Astrocyte (in vitro differentiated cells and primary cell): Measurements from ENCODE around the gene ASAP2. TPM values are rescaled to one million over a fixed set of nuclear protein-coding genes. Genes with fewer than 3 reads are reported as not detected.
A peak's percentile ranks its signal among the peaks of the same experiment; 100 is the strongest.

Source experiments
- DNase-seq: peaks from one replicate; pipeline ENCODE4 v3.0.0-alpha.2; 2010; ENCODE audit warnings: low read depth
- FAIRE-seq: peaks from 2 replicates; lab custom pipeline; 2011; peaks lifted over from hg19 to GRCh38; lab: Jason Lieb, UNC
- H2AFZ ChIP-seq: 2 replicates; pipeline ENCODE4 v1.6.0; 2012; ENCODE audit warnings: low read depth, low read length, inconsistent platforms
- H3K27ac ChIP-seq: 2 replicates; pipeline ENCODE4 v1.5.1; 2011; ENCODE audit warnings: low read depth, low read length, inconsistent platforms
- H3K27me3 ChIP-seq: 2 replicates; pipeline ENCODE4 v1.6.0; 2011; ENCODE audit warnings: low read length, inconsistent platforms; ENCODE audit not compliant: insufficient read depth
- H3K36me3 ChIP-seq: 2 replicates; pipeline ENCODE4 v1.5.1; 2011; ENCODE audit warnings: low read length, inconsistent platforms; ENCODE audit not compliant: insufficient read depth
- H3K4me1 ChIP-seq: 2 replicates; pipeline ENCODE4 v1.5.1; 2011; ENCODE audit warnings: low read length, inconsistent platforms; ENCODE audit not compliant: insufficient read depth
- H3K4me2 ChIP-seq: 2 replicates; pipeline ENCODE4 v1.6.0; 2012; ENCODE audit warnings: low read length, inconsistent platforms
- H3K4me3 ChIP-seq: 2 replicates; pipeline ENCODE4 v1.5.1; 2011; ENCODE audit warnings: low read depth, mild to moderate bottlenecking, low read length, inconsistent platforms; ENCODE audit not compliant: insufficient read depth
- H3K79me2 ChIP-seq: 2 replicates; pipeline ENCODE4 v1.6.0; 2012; ENCODE audit warnings: mild to moderate bottlenecking, low read length, inconsistent platforms; ENCODE audit not compliant: insufficient read depth
- H3K9ac ChIP-seq: 2 replicates; pipeline ENCODE4 v1.6.0; 2012; ENCODE audit warnings: mild to moderate bottlenecking, low read length, inconsistent platforms
- H3K9me3 ChIP-seq: 2 replicates; pipeline ENCODE4 v1.5.1; 2012; ENCODE audit warnings: low read depth, mild to moderate bottlenecking, low read length, inconsistent platforms; ENCODE audit not compliant: insufficient read depth
- H4K20me1 ChIP-seq: 2 replicates; pipeline ENCODE4 v1.6.0; 2012; ENCODE audit warnings: low read length, inconsistent platforms; ENCODE audit not compliant: insufficient read depth
- H3K27ac Mint-ChIP-seq: one replicate; pipeline ENCODE4 v1.8.0; 2021; ENCODE audit warnings: mild to moderate bottlenecking, mixed read lengths; ENCODE audit not compliant: unreplicated experiment
- H3K27me3 Mint-ChIP-seq: one replicate; pipeline ENCODE4 v1.8.0; 2021; ENCODE audit warnings: low read depth, mixed read lengths; ENCODE audit not compliant: unreplicated experiment
- H3K36me3 Mint-ChIP-seq: one replicate; pipeline ENCODE4 v1.8.0; 2021; ENCODE audit warnings: low read depth, mixed read lengths; ENCODE audit not compliant: unreplicated experiment
- H3K4me1 Mint-ChIP-seq: one replicate; pipeline ENCODE4 v1.8.0; 2021; ENCODE audit warnings: low read depth, mixed read lengths; ENCODE audit not compliant: unreplicated experiment
- H3K4me3 Mint-ChIP-seq: one replicate; pipeline ENCODE4 v1.8.0; 2021; ENCODE audit warnings: mild to moderate bottlenecking, moderate library complexity, mixed read lengths; ENCODE audit not compliant: unreplicated experiment
- H3K9me3 Mint-ChIP-seq: one replicate; pipeline ENCODE4 v1.8.0; 2021; ENCODE audit warnings: mild to moderate bottlenecking, mixed read lengths; ENCODE audit not compliant: unreplicated experiment
- CTCF ChIP-seq: IDR thresholded peaks from 2 replicates; pipeline ENCODE4 v1.5.1; 2011; ENCODE audit warnings: low read depth, mild to moderate bottlenecking, inconsistent platforms, low read length, moderate library complexity; ENCODE audit not compliant: insufficient read depth
- EZH2 ChIP-seq: IDR thresholded peaks from 2 replicates; pipeline ENCODE4 v1.6.1; 2012; ENCODE audit warnings: mild to moderate bottlenecking, low read length, inconsistent platforms; ENCODE audit not compliant: insufficient read depth
- total RNA-seq: library from RNA; stranded (reverse); gene quantifications from 2 replicates; pipeline ENCODE4 v1.2.1, GENCODE V29; 2021

Gene ASAP2
- total RNA-seq, 1 donor from 2014 or later, result 62.6 TPM

DNA sequence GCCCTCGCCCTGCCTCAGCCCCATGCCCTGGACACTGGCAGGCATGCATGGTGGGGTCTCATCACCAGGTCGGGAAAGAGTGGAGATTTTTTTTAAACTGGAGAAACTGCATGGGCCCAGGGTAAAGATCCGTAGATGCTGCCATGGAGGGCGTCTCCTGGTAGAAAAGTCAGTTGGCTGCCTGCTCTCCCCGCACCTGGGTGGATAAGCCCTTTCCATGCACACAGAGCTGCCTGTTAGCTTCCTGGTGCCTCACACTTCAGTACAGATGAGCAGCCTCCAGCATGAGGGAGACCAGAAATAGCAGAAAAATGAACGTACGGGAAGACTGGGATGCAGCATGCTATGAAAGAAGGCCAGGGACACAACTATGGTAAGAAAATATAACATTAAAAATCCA, 92.0 kb downstream of the ASAP2 start:
- no peak overlapping the region for H3K4me2 ChIP-seq
- H3K9me3 Mint-ChIP-seq, result no peaks in the 10 kb centered on the region
- no peak overlapping the region for H2AFZ ChIP-seq
- H3K36me3 ChIP-seq, result peaks cover 2% of the 10 kb centered on the region
- no peaks in the 10 kb centered on the region for H3K27me3 ChIP-seq
- H3K4me1 ChIP-seq, result no peaks in the 10 kb centered on the region
- H3K4me1 Mint-ChIP-seq, result peaks cover 18% of the 10 kb centered on the region
- no peak overlapping the region for H3K27ac ChIP-seq
- H3K9ac ChIP-seq, result no peak overlapping the region
- no peaks in the 10 kb centered on the region for H3K9me3 ChIP-seq
- H3K27ac Mint-ChIP-seq, result peak overlapping the region; percentile 48
- H4K20me1 ChIP-seq, result peaks cover 66% of the 10 kb centered on the region
- no peaks in the 10 kb centered on the region for H3K27me3 Mint-ChIP-seq
- peaks cover 13% of the 10 kb centered on the region for H3K36me3 Mint-ChIP-seq
- H3K4me3 ChIP-seq, result no peak overlapping the region
- no peak overlapping the region for H3K4me3 Mint-ChIP-seq
- DNase-seq (no peak), FAIRE-seq (no peak)
- TF ChIP-seq EZH2 (no peak), CTCF (no peak)
- H3K79me2 ChIP-seq, result peaks cover 50% of the 10 kb centered on the region

DNA sequence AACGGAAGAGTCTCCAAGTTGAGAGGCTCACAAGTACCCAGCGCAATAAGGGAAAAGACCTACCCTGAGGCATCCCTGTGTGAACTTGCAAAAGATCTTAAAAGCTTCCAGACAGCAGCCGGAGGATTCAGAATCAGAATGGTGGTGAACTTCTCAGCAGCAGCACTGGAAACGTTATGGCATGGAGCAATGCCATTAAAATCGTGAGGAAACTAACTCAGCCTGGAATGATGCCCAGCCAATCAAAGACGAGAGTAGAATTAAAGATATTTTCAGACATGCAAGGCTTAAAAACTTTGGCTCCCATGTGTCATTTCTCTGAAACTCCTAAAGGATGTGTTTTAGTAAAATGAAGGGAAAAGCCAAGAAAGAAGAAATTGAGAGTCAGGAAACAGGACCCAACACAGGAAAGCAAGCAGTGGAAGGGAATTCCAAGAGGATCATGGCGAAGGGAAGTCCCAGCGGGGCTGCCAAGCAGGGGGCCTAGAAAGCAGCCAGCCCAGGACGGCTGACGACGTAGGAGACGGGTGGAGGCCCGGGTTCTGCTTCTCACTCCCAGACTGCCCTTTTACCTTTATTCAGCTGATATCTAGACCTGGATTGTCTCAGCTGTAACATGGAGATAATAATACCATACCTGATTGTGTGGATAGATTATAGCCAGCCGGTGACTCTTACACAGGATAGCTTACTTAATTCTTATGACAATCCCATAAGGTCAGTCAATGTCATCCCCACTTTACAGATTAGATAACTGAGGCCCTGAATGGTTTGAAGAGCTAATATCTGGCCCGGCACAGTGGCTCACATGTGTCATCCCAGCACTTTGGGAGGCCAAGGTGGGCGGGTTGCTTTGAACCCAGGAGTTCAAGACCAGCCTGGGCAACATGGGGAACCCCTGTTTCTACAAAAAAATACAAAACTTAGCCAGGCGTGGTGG, 92.8 kb downstream of the ASAP2 start:
- H3K27ac Mint-ChIP-seq, result no peak overlapping the region
- Histone ChIP-seq H3K79me2 (peaks cover 48% of the 10 kb centered on the region), H2AFZ (no peak overlapping the region), H4K20me1 (peaks cover 71% of the 10 kb centered on the region), H3K9ac (no peak overlapping the region), H3K27ac (no peak overlapping the region), H3K4me1 (no peaks in the 10 kb centered on the region), H3K9me3 (no peaks in the 10 kb centered on the region), H3K4me2 (no peak overlapping the region), H3K4me3 (no peak overlapping the region), H3K36me3 (peaks cover 2% of the 10 kb centered on the region), H3K27me3 (no peaks in the 10 kb centered on the region)
- peaks cover 14% of the 10 kb centered on the region for H3K36me3 Mint-ChIP-seq
- peaks cover 18% of the 10 kb centered on the region for H3K4me1 Mint-ChIP-seq
- no peak overlapping the region for H3K4me3 Mint-ChIP-seq
- TF ChIP-seq CTCF, result no peak
- TF ChIP-seq EZH2, result no peak
- FAIRE-seq (no peak), DNase-seq (no peak)
- no peaks in the 10 kb centered on the region for H3K9me3 Mint-ChIP-seq
- no peaks in the 10 kb centered on the region for H3K27me3 Mint-ChIP-seq

- no peak overlapping the region for H3K4me3 Mint-ChIP-seq
- Histone ChIP-seq H3K9ac (no peak overlapping the region), H3K27ac (no peak overlapping the region), H3K9me3 (no peaks in the 10 kb centered on the region), H3K4me3 (no peak overlapping the region), H3K4me2 (no peak overlapping the region), H3K36me3 (peaks cover 2% of the 10 kb centered on the region), H3K79me2 (peaks cover 46% of the 10 kb centered on the region), H2AFZ (no peak overlapping the region), H4K20me1 (peaks cover 77% of the 10 kb centered on the region), H3K27me3 (no peaks in the 10 kb centered on the region), H3K4me1 (no peaks in the 10 kb centered on the region)
- TF ChIP-seq CTCF (no peak), EZH2 (no peak)
- peaks cover 17% of the 10 kb centered on the region for H3K4me1 Mint-ChIP-seq
- peaks cover 14% of the 10 kb centered on the region for H3K36me3 Mint-ChIP-seq
- no peaks in the 10 kb centered on the region for H3K27me3 Mint-ChIP-seq
- no peaks in the 10 kb centered on the region for H3K9me3 Mint-ChIP-seq
- DNase-seq (no peak), FAIRE-seq (no peak)
- no peak overlapping the region for H3K27ac Mint-ChIP-seq
Measured at GRCh38 chr2:9300214-9300613, 93.6 kb downstream of the ASAP2 start.
